Suppressor macrophage treated with lipopolysaccharide for 4 hours (primary cell): ENCODE measurements around the gene ITPKB.

ENCODE experiments used
- DNase-seq: peaks from one replicate; pipeline ENCODE4 v3.0.0-alpha.2; 2020

Gene ITPKB

DNA sequence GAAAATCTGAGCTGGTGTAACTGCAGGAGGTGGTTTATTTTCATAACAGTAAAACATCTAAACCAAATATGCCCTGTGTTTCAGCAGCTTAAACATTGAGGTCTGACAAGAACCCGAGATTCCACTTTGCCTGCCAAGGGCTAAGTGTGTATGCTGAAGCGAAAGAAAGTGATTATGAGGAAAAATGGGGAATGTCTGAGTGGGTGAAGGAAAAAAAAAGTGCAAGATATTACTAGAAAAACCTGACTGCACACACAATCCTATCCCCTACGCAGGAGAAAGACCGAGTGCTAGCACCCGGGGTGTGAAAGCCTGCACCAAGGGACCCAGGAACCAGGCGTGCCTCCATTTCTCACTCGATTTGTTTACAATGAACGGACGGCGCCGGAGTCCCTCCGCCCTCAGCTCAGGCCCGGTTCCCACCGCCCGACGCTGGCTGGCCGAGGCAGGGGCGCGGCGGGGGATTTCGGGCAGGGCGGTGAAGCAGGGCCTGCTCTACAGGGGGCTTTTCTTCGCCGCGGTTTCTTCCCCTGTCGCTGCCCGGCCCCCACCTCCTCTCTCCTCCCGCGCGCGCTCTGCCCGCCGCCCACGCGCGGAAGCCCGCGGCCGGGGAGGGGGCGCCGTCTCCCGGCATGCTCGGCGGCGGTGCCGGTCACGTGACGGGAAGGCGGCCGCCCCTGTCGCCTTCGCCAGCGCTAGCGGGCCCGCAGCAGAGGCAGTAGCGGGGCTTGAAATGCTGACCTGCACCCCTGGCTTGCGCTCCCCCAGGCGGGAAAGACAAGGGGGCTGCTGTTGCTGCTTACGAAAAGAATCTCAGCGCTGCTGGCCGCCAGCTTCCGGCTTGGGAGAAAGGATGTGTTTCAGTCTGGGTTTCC lies 35.9 kb downstream of the ITPKB start:
- DNase-seq: peak; percentile 81

DNA sequence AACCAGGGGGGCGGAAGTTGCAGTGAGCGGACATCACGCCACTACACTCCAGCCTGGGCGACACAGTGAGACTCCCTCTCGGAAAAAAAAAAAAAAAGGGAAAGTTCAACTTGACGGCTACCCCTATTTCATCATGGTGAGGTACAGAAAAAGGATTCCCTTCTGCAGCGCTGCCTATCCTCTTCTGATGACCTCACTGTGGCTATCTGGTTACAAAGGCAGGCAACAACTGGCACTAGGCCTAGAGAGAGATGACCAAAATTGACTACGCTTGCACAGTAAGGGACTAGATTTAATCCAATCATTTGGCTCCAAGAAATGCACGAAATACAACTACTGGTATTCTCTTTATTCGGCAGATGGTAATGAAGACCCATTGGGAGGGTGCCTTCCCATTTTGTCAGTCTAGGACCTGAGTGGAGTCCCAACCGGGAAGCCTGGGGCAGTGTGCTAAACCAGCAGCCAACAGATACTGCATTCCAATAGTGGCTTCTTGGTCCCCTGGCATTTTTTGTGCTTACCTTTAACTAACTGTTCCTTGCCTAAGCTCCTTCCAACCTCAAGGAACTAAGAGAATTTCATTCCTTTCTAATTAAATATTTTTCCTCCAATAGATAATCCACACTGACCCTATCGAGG lies 36.6 kb downstream of the ITPKB start:
- DNase-seq: peak; percentile 37

DNA sequence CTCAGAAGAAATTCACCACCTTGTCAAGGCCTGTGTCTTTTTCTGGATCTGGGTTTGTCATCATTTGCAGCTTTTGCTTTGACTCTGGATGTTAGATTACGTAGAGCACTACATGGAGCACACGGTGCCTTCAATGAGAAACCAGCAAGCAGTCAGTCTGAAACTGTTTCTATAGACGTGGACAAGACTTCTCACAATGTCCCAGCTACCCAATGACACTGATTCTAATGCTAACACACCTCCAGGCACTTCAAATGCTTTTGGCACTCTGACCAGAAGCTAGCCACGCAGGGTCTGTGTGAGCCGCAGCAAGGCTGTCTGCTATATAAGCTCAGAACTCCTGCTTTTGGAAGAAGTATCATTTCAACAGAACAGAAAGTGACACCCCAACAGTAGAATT lies 38.2 kb downstream of the ITPKB start:
- no peak for DNase-seq

DNA sequence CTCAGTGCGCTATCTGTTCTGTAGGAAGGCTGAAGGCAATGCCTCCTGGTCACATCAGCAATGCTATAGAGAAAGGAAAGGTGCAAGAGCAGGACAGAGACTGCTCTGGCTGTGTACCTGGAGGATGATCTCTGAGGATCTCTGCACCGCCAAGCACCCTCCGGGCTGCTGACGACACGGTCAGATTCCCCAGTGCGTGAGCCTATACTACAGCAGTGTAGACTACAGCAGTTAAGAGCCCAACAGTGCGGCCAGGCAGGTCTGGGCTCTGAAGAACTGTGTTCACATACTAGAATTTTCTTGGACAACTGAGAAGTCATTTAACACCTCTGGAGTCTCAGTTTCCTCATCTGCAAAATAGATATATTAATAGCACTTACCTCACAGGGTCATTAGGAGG lies 39.9 kb downstream of the ITPKB start:
- DNase-seq: no peak

DNA sequence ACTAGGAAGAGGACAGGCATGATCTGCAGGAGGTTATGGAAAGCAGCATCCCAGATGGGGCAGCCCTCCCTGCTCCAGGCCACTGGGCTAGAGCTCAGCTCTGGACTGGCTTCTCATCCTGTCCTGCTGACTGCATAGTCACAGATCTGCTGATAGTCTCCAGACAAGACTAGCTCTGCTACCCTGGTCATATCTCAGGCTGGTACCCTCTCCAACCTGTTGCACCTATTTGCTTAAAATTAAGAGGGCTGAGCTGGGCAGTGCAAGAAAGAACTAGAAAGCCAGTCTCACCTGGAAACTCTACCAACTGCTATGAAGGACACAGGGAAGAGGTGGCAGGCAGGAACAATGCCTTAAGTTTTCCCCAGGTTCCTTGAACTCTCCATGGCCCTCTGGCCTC lies 40.4 kb downstream of the ITPKB start:
- DNase-seq: no peak

DNA sequence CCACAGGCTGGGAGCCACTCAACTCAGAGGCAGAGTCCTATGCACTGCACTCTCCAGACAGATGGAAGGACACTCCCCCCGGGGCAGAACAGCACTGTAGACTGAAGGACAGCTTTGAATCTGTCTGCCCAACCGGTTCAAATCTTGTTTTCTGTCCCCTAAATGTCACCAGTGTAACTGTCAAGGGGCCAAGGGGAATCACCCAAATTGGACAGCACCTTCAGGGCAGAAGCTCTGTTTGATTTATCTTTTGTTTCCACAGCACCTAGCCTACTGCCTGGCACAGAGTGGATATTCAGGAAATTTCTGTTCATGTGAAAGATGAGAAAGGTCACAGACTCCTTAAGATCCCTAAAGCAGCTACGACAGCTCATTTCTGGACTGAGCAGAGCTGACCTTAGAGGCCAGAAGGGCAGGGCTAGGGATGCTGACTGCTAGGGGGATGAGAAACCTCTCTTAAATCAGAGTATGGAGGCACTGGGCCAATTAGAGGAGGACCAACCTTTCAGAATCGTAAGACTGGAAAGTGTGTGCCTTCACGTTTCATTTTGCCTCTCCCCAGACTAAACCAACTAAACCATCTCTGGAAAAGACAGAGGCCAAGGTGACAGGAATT lies 41.0 kb downstream of the ITPKB start:
- DNase-seq: no peak

DNA sequence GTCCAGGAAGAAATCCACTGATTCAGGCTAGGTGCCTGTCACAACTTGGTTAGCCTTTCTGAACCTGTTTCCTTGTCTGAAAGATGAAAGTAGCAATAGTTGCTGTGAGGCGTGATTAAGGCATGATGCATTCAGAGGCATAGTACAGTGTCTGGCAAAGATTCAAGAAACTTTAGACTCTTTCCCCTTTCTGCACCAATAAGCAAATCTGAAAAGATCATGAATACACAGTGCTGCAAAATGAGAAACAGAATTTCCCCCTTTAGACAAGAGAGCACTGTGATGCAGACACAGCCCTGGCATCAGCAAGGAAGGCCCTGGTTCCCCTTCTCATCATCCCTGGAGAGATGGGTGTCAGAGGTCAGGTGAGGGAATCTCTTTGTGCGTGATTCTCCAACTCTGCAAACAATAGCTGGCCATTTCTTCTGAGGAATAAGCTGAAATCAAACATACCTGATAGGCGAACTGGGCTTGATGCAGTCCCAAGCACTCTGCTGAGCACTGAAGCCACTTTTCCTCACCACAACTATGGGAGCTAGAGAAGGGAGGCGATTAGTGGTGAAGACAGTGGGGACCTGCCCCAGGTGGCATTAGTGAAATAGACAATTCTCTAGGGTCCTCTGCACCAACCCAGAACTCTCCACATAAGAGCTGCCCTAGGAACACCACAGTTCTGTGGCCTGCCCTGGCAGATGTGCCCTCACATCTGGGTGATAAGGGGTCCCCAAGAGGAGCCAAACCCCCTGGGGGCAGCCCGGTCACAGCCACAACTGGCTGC lies 41.7 kb downstream of the ITPKB start:
- DNase-seq: peak; percentile 63

DNA sequence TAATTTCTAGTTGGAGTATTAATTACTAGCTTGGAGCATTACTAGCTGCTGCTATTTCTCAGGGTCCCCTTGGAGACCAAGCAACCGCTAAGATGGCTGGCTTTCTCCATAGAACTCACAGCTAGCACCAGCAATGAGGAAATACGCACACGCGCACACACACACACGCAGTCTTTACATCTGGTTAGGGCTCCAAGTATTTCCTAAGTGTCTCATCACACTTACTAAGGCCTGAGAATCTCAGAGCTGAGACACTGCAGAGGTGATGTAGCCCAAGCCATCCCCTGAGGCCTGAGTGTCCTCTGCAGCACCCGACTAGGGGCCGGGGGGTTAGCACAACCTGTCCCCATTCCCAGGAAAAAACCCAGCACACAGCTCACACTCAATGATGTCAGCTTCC lies 42.5 kb downstream of the ITPKB start:
- DNase-seq: no peak

DNA sequence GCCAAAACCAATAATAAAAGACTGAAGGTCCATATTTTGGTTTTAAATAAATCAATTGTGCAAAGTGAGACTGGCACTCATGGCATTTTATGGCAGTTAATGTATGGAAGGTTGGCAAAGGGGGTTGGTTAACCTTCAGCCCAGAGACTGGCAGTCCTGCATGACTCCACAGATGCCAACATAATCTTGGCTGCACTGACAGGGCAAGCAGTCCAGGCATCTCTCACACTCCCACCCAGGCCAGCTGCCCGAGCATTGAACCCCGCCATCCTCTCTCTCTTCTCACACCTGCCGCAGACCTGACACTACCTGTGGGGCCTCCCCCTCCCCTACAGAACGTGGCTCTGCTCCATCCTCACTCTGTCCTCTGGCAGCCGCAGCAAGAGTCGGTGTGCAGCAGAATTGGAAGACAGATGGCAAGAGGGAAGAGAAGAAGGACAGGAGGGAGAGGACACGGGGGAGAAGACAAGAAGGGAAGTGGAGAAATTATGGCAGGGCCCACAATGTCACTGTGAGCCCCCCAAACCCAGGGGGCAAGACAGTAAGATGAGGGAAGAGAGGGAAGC lies 43.7 kb downstream of the ITPKB start:
- DNase-seq: no peak

DNA sequence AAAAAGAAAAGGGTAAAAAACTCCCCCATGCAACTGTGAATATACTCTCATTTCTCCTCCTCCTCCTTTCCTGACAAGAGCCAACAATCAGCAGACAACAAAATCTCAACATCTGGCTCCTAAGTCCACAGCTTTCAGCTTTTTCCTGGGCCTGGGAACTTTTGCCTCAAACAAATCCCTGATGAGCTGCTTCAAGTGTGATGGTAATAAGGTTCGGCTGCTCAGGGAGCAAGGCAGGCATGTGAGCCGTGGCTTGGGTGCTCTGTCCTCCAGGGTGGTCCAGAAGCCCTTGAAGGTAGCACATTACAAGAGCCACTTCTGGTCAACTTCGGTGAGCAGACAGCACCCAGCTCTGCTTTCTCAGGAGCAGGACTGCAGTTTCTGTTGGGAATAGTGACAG lies 46.3 kb downstream of the ITPKB start:
- DNase-seq: no peak

DNA sequence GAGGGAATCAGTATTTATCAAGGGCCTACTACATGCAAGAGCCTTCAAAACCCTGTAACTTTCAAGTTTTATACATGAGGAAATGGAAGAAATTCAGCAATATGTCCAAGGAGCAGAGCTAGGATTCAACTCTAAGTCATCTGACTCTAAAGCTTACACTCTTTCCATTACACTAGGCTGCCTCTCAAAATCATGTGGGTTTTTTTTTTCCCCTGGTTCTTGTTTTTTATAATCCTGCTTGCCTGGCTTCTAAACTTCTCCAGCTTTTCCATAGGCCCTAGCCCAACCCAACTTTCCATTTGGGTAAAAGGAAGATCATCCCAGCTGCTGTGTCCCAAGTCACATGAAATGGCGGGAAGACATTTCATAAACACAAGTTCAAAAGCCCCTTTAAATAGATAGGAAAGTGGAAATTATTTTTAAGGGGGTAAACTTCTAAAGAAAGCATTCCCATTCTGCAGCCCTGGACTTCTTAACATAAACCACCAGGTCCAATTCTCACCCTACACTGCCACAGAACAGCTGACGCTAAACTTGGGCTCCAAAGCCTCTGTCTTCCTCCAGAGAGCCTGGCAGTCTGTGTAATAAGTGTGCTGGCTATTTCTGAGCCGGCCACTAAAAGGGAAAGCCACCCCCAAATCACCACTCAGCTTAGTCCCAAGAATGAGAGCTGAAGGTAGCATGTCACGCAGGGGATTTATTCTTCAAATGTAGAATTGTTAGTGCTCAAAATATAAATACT lies 46.9 kb downstream of the ITPKB start:
- no peak for DNase-seq

DNA sequence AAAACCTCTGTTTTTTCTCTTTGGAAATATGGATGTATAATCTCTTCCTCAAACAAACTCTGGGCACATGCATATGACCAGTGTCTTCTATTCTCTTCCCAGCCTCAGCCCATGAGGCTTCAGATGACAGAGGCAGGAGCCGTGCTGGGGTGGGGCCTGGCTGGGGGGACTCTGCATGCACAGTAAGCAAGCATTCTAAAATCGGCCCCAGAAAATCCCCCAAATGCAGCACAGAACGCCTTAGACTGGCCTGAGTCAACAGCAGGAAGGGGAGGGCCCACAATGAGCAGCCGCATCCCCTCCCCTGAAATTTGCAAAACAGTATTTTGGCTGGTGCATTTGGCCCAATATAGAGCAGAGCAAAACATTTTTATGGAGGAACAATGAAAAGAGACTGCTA lies 47.8 kb downstream of the ITPKB start:
- DNase-seq: no peak

DNA sequence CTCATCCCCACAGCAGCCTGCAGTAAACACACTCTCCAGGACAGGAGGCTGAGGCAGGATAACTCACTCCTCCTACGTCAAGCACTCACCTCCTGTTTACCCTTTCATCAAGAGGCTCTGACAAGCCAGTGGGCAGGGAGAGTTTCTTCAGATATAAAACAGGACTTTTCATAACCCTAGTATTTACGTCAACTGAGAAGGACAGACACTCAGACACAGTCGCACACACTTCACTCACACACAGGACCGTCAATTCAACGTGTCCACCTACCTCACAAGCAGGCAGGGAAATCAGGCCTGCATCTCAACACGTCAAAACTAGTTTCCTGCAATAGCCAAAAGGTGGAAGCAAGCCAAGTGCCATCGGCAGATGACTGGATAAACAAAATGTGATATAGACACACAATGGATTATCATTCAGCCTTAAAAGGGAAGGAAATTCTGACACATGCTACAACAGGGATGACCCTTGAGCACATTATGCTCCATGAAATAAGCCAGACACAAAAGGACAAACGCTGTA lies 48.6 kb downstream of the ITPKB start:
- no peak for DNase-seq

DNA sequence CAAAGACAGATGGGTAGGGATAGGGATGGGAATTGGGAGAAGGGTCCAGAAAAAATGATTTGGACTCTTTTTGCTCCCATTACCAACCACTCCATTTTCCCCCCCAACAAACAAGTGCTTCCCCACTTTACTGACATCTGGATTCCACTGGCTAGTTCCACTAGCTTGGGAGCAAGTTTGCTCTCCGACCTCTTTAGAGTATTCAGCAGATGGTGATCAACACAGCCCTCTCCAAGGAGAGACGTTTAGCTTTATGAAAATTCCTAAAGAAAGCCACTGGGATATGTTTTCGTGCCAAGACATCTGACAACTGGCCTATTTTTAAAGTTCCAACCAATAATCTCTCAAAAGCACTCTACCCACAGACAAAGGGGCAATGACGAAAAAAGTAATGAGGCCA lies 50.3 kb downstream of the ITPKB start:
- DNase-seq: no peak

DNA sequence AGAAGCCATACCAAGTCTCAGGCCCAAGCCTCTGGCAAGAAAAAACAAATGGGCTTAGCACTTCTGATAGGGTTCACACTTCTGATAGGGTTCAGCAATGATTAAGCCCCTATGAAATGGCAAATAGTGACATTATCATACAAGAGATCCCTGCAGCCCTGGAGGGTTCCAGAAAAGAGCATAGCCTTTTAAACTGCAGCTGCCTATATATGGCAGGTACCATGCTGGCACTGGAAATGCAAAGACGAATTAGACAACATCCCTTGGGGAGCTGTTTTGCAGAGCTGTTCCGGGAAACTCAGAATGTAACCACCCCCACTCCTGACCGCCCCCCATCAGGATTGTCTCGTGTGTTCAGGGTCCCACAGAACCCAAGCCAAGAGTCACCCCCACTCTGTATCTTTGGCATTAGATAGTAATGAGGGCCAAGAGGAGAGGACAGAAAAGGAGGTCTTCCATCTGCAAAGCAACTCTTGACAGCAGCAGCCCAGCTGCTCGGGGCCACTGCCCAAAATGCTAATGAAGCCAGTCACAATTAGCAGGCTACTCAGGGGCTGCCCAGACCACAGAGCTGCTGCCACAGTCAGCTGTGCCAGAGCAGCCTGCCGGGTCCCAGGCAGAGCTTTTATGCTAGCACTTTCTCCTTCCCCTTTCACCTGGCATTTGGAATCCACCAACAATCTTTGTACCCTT lies 50.9 kb downstream of the ITPKB start:
- DNase-seq: no peak

DNA sequence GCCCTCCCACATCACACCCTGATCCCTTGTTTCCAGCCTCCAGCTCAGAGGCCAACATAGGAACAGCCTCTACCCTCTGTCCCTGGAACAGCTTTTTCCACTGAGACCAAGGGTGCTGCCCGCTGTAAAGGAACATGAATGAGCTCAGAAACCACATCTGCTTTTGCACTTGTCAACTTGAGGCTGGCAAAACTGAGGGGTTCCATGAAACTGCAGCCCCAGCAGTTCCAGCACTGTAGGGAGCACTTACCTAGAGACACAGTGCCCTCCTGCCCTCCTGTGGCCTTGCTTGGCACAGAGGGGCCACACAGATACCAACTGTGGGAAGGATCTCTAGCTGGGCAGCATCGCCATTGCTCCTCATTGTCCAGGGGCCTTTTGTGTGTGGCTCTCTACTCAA lies 51.7 kb downstream of the ITPKB start:
- no peak for DNase-seq

DNA sequence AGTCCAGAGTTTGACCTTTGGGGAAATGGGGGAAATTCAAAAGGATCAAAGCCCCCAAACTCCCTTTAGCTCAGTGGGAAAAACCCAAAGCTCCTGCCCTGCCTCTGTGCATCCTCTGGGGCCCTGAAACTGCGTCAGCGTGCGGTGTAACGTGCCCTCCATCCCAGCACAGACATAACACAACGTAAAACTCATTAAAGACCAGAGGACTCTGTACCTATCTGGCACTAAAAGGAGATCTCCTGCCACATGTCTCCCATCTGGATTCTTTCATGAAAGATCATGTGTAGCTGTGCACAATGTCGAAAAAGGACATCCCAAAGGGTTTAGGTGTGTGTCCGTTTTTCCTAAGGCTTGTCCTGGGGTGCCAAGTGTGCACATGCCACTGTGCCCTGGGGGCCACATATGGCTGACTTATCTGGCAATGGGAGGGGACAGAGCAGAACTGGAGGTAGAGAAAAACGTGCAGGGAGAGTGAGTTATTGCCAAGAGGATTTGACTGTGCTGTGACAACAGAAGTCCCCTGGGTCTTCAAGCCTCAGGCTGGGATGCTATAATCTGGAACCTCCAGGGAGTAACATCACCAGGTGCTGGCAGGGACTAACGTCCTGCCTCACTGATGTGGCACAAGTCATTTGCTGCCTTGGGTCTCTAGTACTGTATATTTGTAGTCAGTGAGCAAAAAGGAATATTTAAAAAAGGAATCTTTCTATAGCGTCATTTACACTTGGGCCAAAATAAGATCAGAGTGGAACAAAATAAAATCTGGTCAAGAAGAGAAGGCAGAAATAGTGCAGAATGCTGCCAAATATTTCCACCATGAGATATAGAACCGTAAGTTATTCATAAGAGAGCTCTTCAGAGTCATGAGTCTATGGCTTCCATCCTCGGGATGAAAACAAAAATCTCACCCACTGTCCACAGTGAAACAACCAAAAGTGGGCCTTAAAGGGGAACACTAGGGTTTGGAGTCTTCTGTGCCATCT lies 52.3 kb downstream of the ITPKB start:
- DNase-seq: no peak

DNA sequence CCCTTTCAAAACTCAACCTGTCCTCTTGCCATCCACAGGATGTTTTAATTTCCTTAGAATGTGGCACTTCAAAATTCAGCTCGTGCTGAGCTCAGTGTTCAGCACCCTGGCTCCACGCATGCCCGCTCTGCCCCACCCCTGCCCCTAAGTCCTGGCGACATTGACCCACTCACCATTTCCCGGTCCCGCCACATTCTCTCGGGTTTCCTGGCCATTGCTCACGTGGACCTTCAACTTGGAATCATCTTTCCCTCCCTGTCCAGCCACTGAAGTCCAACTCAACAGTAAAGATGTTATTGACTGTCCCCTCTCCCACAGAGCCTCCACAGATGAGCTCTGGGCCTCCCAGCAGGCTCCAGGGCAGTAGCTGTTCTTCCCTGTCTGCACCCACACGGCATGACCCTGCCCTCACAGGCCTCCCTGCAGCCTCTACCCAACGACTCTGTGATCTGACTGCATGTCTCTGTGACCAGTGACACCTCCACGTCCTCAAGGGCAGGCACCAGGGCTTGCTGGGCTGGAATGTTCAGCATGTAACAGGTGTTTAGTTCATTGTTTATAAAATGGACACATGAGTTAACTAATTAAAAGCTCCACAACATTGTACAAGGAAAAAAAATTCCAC lies 53.8 kb downstream of the ITPKB start:
- DNase-seq: no peak

DNA sequence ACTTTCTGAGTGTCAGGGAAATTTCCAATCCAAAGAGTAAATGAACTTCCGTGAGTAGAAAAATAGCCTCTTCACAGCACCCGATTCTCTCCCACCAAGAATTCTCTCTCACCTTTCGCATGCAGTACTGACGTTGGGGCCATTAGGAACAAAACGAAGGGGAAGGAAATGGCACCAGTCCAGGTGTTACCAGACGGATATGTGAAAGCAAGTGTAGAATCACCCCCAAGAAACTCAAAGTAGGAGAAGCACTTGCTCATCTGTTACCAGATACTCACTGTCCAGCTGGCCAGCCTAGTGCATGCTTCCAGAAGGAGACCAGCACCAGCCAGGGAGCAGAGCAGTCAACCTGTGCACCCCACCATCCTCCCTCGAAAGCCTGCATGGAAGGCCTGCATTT lies 55.1 kb downstream of the ITPKB start:
- DNase-seq: no peak
